HG03159 (cell line): ENCODE results near the gene PPP1R1C.
"Not testable (repeated sequence)": the region's sequence is repeated elsewhere in the genome, so short reads cannot be mapped to it uniquely, and the experiment has no call there.

Source experiments
- ATAC-seq: cut with Tn5 transposase; IDR thresholded peaks from one replicate; pipeline ENCODE4 v1.9.1; 2021; ENCODE audit warnings: mild to moderate bottlenecking, moderate library complexity; ENCODE audit not compliant: unreplicated experiment

PPP1R1C gene

GRCh38 chr2:182006595-182007341 lies 21.1 kb downstream of the PPP1R1C start:
- ATAC-seq, result no peak

DNA sequence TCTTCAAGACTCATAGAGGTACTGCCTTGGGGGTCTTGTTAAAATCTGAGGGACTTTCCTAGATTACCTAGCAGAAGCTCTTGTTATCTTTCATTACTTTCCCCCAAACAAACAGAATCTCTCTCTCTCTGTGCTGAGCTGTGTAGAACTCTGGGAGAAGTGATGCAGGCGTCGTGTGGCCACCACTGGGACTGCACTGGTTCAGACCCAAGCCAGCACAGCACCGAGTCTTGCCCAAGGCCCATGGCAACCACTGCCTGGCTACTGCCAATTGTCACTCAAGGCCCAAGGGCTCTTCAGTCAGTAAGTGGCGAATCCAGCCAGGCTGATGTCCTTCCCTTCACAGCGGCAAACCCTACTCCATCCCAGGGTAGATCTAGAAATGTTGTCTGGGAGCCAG lies 28.6 kb downstream of the PPP1R1C start:
- no peak for ATAC-seq

GRCh38 chr2:182015334-182016109 lies 29.9 kb downstream of the PPP1R1C start:
- ATAC-seq, result no peak

DNA sequence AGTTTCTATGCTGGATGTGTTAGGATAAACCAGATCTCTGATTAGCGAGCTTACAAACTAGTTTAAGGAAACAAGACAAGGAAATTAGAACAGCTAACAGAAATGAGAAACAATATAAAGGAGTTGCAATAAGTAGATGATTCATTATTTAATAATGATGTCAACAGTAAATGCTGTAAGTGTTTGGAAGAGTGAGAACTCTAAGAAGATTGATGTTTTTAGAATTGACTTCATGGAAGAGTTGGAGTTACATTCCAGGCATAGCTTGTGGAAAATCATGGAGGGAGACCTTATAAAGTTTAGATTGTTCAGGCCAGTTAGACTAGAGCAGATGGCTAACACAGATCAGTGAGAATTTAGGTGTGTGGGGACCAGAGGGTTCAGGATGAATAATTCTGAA lies 32.6 kb downstream of the PPP1R1C start:
- ATAC-seq, result no peak

DNA sequence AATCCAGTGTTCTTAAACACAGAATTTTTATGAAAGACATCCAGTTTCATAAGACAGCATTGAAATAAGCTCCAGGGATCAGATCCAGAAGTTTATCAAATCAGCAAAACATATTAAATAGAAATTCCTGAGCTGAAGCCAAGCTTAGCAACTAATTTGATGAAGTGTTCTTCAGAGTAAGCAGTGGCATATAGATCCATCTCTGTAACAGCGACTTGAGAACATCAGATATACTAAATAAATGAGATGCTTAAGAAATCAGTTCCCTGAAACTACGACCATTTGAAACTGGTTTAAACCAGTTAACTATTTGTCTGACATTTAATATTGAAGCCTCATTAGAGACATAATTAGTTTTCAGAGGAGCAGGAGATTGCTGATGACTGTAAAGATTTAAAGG lies 34.1 kb downstream of the PPP1R1C start:
- ATAC-seq, result no peak

DNA sequence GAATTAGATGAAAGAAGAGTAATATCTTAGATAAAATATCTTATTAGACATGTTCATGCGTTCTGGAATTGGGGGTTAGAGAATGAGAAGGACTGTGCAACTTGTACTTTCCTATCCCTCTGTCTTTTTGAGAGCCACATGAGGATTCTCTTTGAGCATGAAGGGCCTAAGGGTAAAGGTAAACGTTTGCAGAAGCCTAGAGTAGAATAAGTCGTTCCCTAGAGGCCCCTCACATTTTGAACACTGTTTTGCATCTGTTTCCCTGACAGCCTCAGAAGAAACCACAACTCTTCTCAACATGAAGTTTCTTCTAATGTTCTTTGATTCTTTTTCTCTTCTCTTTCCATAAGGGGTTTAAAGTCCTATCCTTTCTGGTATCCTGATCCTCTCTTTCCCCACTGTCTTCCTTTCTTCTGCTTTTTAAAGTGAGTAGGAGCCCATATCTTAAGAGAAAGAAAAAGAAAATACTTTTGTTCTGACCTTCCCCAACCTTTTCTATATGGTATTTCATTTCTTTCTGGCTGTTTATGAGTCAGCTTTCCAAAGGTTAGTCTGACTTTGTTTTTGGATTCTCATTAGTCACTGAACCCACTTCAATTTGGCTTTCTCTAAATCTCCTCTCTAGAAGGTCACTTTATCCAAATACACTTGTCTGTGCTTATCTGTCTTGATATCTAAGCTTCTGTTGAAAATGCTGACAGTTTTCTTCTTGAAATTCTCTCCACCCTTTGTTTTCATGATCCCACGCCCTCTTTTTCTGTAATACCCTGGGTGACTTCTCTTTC lies 34.8 kb downstream of the PPP1R1C start:
- ATAC-seq, result no peak

DNA sequence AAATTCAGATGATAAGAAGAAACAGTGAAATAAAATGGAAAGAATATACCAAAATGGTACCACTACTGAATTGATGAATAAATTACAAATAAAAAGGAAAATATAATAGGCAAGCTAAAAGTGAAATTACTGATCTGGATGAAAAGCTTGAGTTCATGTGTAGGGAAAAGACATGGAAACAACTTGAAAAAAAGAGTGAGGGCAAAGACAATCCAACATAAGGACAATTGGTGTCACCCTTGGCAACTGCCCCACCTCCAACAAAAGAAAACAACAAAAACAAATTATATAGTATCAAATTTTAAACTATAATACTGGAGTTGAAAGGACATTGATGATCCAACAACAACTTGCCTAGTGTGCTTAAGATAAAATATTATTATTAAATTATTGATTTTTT lies 37.6 kb downstream of the PPP1R1C start:
- no peak for ATAC-seq

DNA sequence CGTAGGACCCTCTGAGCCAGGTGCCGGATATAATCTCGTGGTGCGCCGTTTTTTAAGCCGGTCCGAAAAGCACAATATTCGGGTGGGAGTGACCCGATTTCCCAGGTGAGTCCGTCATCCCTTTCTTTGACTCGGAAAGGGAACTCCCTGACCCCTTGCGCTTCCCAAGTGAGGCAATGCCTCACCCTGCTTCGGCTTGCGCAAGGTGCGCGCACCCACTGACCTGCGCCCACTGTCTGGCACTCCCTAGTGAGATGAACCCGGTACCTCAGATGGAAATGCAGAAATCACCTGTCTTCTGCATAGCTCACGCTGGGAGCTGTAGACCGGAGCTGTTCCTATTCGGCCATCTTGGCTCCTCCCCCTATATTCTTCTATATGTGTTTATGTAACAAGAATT lies 45.2 kb downstream of the PPP1R1C start:
- not testable (repeated sequence) for ATAC-seq

- ATAC-seq, result no peak
Observed at GRCh38 chr2:182031956-182032355, 46.3 kb downstream of the PPP1R1C start.

GRCh38 chr2:182033449-182033848 lies 47.8 kb downstream of the PPP1R1C start:
- no peak for ATAC-seq

- no peak for ATAC-seq
Observed at GRCh38 chr2:182038576-182038975, 52.9 kb downstream of the PPP1R1C start.

- no peak for ATAC-seq
Observed at GRCh38 chr2:182043021-182043420, 57.4 kb downstream of the PPP1R1C start.

DNA sequence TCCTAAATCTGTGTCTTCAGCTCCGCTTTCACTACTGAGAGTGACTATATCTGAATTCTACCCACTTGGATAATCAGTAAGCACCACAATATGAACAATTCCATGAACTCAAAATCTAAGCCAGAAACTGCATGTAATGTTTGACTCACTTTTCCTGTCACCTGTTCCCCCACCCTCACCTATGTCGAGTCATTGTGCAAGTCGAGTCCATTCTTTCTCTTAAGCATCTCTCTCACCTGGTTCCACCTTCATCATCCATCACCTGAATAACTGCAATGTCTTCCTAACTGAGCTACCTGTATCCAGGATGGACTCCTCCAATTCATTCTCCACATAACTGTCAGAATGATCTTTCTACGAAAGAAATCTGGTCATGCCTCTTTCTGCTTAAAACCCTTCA lies 58.2 kb downstream of the PPP1R1C start:
- no peak for ATAC-seq

GRCh38 chr2:182047544-182047943 lies 61.9 kb downstream of the PPP1R1C start:
- no peak for ATAC-seq

DNA sequence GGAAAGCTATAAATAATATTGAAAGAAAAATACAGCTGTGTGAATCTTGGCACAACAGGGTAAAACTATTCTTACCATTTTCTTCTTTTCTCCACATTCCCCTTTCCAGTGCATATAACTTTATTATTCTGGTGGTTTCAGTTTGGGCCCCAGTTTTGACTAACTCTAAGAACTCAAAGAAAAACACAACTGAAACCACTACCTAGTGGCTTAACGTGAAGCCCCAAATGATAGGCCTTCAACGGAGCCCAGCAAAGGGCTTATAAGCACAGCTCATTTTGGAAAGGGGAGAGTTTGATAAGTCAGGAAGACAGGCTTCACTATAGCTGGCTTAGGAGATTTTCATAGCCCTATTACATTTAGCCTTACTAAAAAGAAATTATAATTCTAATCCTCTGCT lies 62.4 kb downstream of the PPP1R1C start:
- no peak for ATAC-seq

DNA sequence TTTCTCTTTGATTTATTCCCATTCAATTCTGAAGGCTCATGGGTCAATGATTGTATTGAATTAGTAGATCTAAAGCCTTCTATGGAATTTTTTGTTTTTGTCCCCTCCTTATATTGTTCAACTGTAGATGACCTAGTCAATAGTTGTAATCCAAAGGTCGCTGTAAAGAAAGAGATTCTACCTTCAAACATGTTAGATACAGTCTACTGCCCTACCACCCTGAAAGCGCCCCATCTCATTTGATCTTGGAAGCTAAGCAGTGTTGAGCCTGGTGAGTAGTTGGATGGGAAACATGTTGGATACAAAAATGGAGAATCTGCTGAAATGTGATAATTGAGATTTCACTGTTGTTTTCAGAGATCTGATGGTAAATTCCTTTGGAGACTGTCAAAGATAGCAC lies 63.0 kb downstream of the PPP1R1C start:
- ATAC-seq, result no peak

DNA sequence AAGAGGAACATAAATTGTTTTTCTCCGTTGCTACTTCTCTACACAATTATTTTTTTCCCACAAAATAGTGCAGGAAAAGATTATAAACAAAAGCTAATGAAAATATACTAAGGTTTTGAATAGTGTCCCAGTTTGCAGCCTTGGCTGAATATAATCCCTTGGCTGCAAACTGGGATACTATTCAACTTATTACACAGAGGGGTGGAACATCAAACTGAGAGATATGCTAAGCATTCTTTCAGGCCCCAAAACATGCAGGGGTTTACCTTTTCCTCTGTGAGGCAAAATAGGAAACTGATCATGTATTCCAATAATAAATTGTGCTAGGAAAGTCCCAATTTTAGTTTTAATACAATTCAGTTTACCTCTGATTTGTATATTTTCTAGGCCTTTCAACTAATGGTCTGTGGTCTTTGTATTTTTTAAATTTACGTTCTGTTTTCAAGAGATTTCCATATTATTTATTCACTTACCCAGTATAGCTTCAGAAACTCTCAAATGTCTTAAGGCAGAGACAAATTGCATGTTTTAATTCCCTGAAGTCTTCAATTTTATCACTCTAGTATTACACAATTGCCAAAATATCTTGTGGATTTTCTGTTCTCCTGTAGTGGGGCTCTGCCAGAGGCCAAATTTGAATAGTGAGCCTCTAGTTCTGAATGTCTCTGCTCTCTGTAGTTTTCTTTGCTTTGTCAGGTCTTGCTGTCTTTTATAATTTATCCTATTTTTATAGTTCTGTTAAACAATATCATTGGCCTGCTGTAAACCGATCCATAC lies 63.9 kb downstream of the PPP1R1C start:
- ATAC-seq, result no peak

DNA sequence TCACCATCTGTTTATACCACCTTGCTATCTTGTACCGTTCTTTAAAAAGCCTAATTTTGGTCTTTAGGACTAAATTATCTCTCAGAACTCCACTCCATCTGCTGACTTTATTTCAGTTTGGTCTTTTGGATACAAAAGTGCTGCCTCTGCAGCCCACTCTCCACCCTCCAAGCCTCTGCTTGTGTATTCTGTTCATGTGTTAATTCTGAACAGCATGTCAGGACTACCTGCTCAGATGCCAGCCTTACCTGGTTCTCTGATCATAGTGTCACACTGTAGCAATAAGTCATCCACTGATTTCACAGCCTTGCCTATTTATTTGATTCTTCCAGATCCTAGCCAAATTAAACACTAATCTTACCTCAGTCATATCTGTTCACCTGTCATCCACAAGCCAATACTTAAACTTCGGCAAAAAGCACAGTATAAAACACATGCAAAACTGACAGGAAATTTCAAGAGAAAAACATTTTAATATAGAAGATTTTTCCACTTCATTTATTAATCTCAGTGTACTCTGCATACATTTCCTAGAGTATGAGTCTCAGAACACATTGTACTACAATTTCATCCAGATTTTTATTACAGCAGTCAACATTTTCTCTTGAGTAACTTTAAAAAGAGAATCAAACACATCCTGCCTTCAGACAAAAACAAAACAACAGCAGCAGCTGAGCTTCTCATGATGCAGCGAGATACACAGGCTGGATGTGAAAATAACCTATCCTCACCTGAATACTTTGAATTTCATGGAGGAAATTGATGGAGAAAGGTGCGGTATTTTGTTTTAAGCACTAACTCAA lies 64.9 kb downstream of the PPP1R1C start:
- no peak for ATAC-seq

DNA sequence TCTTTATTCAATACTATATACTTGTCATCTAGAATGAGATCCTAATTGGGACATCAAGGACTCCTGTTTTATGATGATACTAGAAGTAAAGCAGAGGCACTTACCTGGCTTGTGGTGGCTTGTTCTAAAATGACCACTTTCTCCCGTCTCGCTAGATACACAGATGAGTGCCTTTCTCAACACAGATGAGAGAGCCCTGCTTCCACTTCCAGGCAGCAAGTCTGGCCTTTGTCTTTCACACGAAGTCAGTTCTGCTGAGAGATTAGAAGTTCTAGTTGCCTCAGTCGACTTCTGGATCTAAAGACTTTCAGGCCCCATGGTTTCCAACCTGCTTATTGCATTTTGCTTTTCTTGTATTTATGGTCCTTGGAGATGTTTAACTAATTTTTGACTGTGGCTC lies 70.3 kb downstream of the PPP1R1C start:
- no peak for ATAC-seq

GRCh38 chr2:182057002-182057401 lies 71.3 kb downstream of the PPP1R1C start:
- no peak for ATAC-seq
